Chondrocyte (in vitro differentiated cells): ENCODE data around the gene FHIT. TPM values are rescaled to one million over a fixed set of nuclear protein-coding genes. Genes with fewer than 3 reads are reported as not detected.

Experiments used
- DNase-seq: peaks from one replicate; pipeline ENCODE4 v3.0.0; 2021; ENCODE audit warnings: mixed read lengths, low spot score
- H3K27ac Mint-ChIP-seq: one replicate; pipeline ENCODE4 v1.8.0; 2021; ENCODE audit warnings: mild to moderate bottlenecking, moderate library complexity, mixed read lengths; ENCODE audit not compliant: unreplicated experiment
- H3K27me3 Mint-ChIP-seq: 2 replicates; pipeline ENCODE4 v1.8.0; 2021; ENCODE audit warnings: low read depth, mixed read lengths
- H3K36me3 Mint-ChIP-seq: 2 replicates; pipeline ENCODE4 v1.8.0; 2021; ENCODE audit warnings: low read depth, mixed read lengths
- H3K4me1 Mint-ChIP-seq: 2 replicates; pipeline ENCODE4 v1.8.0; 2021; ENCODE audit warnings: low read depth, mild to moderate bottlenecking, mixed read lengths
- H3K4me3 Mint-ChIP-seq: one replicate; pipeline ENCODE4 v1.8.0; 2021; ENCODE audit warnings: mild to moderate bottlenecking, moderate library complexity, mixed read lengths; ENCODE audit not compliant: unreplicated experiment
- H3K9me3 Mint-ChIP-seq: 2 replicates; pipeline ENCODE4 v1.8.0; 2021; ENCODE audit warnings: low read depth, mixed read lengths
- CTCF ChIP-seq: fragments of 200-600 bp; sonication (generic); IDR thresholded peaks from 2 replicates; pipeline ENCODE4 v1.5.0; 2021; ENCODE audit warnings: antibody characterized with exemption, mild to moderate bottlenecking, moderate library complexity
- total RNA-seq: library from RNA; stranded (reverse); gene quantifications from 3 replicates; pipeline ENCODE4 v1.2.1, GENCODE V29; 2021

The FHIT gene
- total RNA-seq, 1 donor from 2014 or later, result 3.8 TPM

GRCh38 chr3:60955034-60955433, 296.2 kb downstream of the FHIT start:
- no peak for DNase-seq
- no peak overlapping the region for H3K27ac Mint-ChIP-seq
- H3K27me3 Mint-ChIP-seq, result peaks cover 1% of the 10 kb centered on the region
- no peak overlapping the region for H3K4me3 Mint-ChIP-seq
- H3K4me1 Mint-ChIP-seq, result peaks cover 23% of the 10 kb centered on the region
- H3K9me3 Mint-ChIP-seq, result peaks cover 14% of the 10 kb centered on the region
- no peak for TF ChIP-seq CTCF
- H3K36me3 Mint-ChIP-seq, result peaks cover 1% of the 10 kb centered on the region

- Mint-ChIP-seq H3K4me1 (peaks cover 23% of the 10 kb centered on the region), H3K9me3 (peaks cover 14% of the 10 kb centered on the region), H3K27me3 (no peaks in the 10 kb centered on the region), H3K4me3 (no peak overlapping the region), H3K27ac (no peak overlapping the region), H3K36me3 (peaks cover 1% of the 10 kb centered on the region)
- TF ChIP-seq CTCF, result no peak
- no peak for DNase-seq
Measured at GRCh38 chr3:60954048-60954447, 297.2 kb downstream of the FHIT start.

GRCh38 chr3:60953351-60953750, 297.9 kb downstream of the FHIT start:
- DNase-seq, result no peak
- no peak overlapping the region for H3K4me3 Mint-ChIP-seq
- peaks cover 1% of the 10 kb centered on the region for H3K36me3 Mint-ChIP-seq
- TF ChIP-seq CTCF, result no peak
- peaks cover 14% of the 10 kb centered on the region for H3K9me3 Mint-ChIP-seq
- peaks cover 23% of the 10 kb centered on the region for H3K4me1 Mint-ChIP-seq
- H3K27ac Mint-ChIP-seq, result peak overlapping the region; percentile 94
- H3K27me3 Mint-ChIP-seq, result no peaks in the 10 kb centered on the region

GRCh38 chr3:60952055-60952454, 299.2 kb downstream of the FHIT start:
- Mint-ChIP-seq H3K4me3 (no peak overlapping the region), H3K36me3 (peaks cover 1% of the 10 kb centered on the region), H3K27me3 (no peaks in the 10 kb centered on the region), H3K4me1 (peaks cover 23% of the 10 kb centered on the region), H3K9me3 (peaks cover 14% of the 10 kb centered on the region), H3K27ac (no peak overlapping the region)
- no peak for TF ChIP-seq CTCF
- no peak for DNase-seq

- H3K27me3 Mint-ChIP-seq, result no peaks in the 10 kb centered on the region
- peaks cover 1% of the 10 kb centered on the region for H3K36me3 Mint-ChIP-seq
- H3K4me1 Mint-ChIP-seq, result peaks cover 20% of the 10 kb centered on the region
- no peak for TF ChIP-seq CTCF
- no peak for DNase-seq
- no peak overlapping the region for H3K4me3 Mint-ChIP-seq
- peaks cover 9% of the 10 kb centered on the region for H3K9me3 Mint-ChIP-seq
- H3K27ac Mint-ChIP-seq, result no peak overlapping the region
Measured at GRCh38 chr3:60949146-60949545, 302.1 kb downstream of the FHIT start.
